ENCODE results near the gene ZNF829.

The ZNF829 gene

GRCh38 chr19:36950335-36951119, 34.4 kb upstream of the ZNF829 start:
- H3K9me3 ChIP-seq (ENCODE audit: control insufficient read depth, insufficient read depth, low read length): peaks cover 25% of the 10 kb centered on the region
- TF ChIP-seq EZH2phosphoT487 (IDR thresholded peaks at IDR 0.05; ENCODE audit: borderline replicate concordance, low read length) (no peak), CTCF (IDR thresholded peaks at IDR 0.05; ENCODE audit: low read depth, low read length, poor library complexity, severe bottlenecking) (no peak)
- no peaks in the 10 kb centered on the region for H3K4me1 ChIP-seq (ENCODE audit: control insufficient read depth, low read length)

GRCh38 chr19:36939153-36939552, 23.1 kb upstream of the ZNF829 start:
- no peak for TF ChIP-seq EZH2phosphoT487 (IDR thresholded peaks at IDR 0.05; ENCODE audit: borderline replicate concordance, low read length)
- TF ChIP-seq CTCF (IDR thresholded peaks at IDR 0.05; ENCODE audit: low read depth, low read length, poor library complexity, severe bottlenecking): no peak
- Histone ChIP-seq H3K4me1 (ENCODE audit: control insufficient read depth, low read length) (no peaks in the 10 kb centered on the region), H4K20me1 (ENCODE audit: control insufficient read depth, insufficient read depth, low read depth, low read length) (no peaks in the 10 kb centered on the region), H3K4me2 (ENCODE audit: low read length) (no peak overlapping the region), H3K9me3 (ENCODE audit: control insufficient read depth, insufficient read depth, low read length) (peaks cover 5% of the 10 kb centered on the region; the same call in 1 of the 2 replicates), H3K4me3 (ENCODE audit: low read length) (no peak overlapping the region), H3K27me3 (ENCODE audit: control insufficient read depth, low read length) (no peaks in the 10 kb centered on the region), H3F3A (ENCODE audit: control insufficient read depth, insufficient read depth) (no peaks in the 10 kb centered on the region), H3K9me2 (replicated peaks; ENCODE audit: control insufficient read depth, low read length) (no peaks in the 10 kb centered on the region), H3K79me2 (ENCODE audit: control insufficient read depth, low read length) (no peaks in the 10 kb centered on the region), H3K27ac (ENCODE audit: low read depth, low read length) (no peak overlapping the region), H3K36me3 (ENCODE audit: control insufficient read depth, low read length) (no peaks in the 10 kb centered on the region)

More at GRCh38 chr19:36950335-36951119, 34.4 kb upstream of the ZNF829 start:
- no peak overlapping the region for H3K4me3 ChIP-seq (ENCODE audit: low read length)
- no peaks in the 10 kb centered on the region for H3K36me3 ChIP-seq (ENCODE audit: control insufficient read depth, low read length)
- no peak overlapping the region for H3K27ac ChIP-seq (ENCODE audit: low read depth, low read length)
- H3K79me2 ChIP-seq (ENCODE audit: control insufficient read depth, low read length): no peaks in the 10 kb centered on the region
- H4K20me1 ChIP-seq (ENCODE audit: control insufficient read depth, insufficient read depth, low read depth, low read length): no peaks in the 10 kb centered on the region
- H3F3A ChIP-seq (ENCODE audit: control insufficient read depth, insufficient read depth): no peaks in the 10 kb centered on the region
- no peak overlapping the region for H3K4me2 ChIP-seq (ENCODE audit: low read length)
- no peaks in the 10 kb centered on the region for H3K9me2 ChIP-seq (replicated peaks; ENCODE audit: control insufficient read depth, low read length)
- no peaks in the 10 kb centered on the region for H3K27me3 ChIP-seq (ENCODE audit: control insufficient read depth, low read length)

GRCh38 chr19:36931684-36932083, 15.6 kb upstream of the ZNF829 start:
- Histone ChIP-seq H3K27ac (ENCODE audit: low read depth, low read length) (no peak overlapping the region), H3K27me3 (ENCODE audit: control insufficient read depth, low read length) (no peaks in the 10 kb centered on the region), H3K9me2 (replicated peaks; ENCODE audit: control insufficient read depth, low read length) (no peaks in the 10 kb centered on the region), H3K9me3 (ENCODE audit: control insufficient read depth, insufficient read depth, low read length) (no peaks in the 10 kb centered on the region; the same call in 1 of the 2 replicates), H3K36me3 (ENCODE audit: control insufficient read depth, low read length) (no peaks in the 10 kb centered on the region), H3K79me2 (ENCODE audit: control insufficient read depth, low read length) (no peaks in the 10 kb centered on the region), H3K4me1 (ENCODE audit: control insufficient read depth, low read length) (no peaks in the 10 kb centered on the region), H4K20me1 (ENCODE audit: control insufficient read depth, insufficient read depth, low read depth, low read length) (no peaks in the 10 kb centered on the region), H3F3A (ENCODE audit: control insufficient read depth, insufficient read depth) (no peaks in the 10 kb centered on the region), H3K4me2 (ENCODE audit: low read length) (no peak overlapping the region), H3K4me3 (ENCODE audit: low read length) (no peak overlapping the region)
- TF ChIP-seq EZH2phosphoT487 (IDR thresholded peaks at IDR 0.05; ENCODE audit: borderline replicate concordance, low read length) (no peak), CTCF (IDR thresholded peaks at IDR 0.05; ENCODE audit: low read depth, low read length, poor library complexity, severe bottlenecking) (no peak)

Data from DOHH2 (cell line).